ENCODE measurements around the gene C2orf92.
A peak's percentile ranks its signal among the peaks of the same experiment; 100 is the strongest.

- TF ChIP-seq CTCF (IDR thresholded peaks at IDR 0.05; ENCODE audit: borderline replicate concordance, extremely low read depth, low read length, poor library complexity, severe bottlenecking) (peak; percentile 99), EZH2 (IDR thresholded peaks at IDR 0.05; ENCODE audit: borderline replicate concordance, low read depth, low read length, severe bottlenecking) (no peak)
These were observed 28.0 kb downstream of the C2orf92 start for GRCh38 chr2:97697252-97698235.

Measured in DND-41 (cell line).